Measurements from ENCODE around the gene ASIC4. TPM values are rescaled to one million over a fixed set of nuclear protein-coding genes. Genes with fewer than 3 reads are reported as not detected.

Gene ASIC4
- total RNA-seq = not detected

DNA sequence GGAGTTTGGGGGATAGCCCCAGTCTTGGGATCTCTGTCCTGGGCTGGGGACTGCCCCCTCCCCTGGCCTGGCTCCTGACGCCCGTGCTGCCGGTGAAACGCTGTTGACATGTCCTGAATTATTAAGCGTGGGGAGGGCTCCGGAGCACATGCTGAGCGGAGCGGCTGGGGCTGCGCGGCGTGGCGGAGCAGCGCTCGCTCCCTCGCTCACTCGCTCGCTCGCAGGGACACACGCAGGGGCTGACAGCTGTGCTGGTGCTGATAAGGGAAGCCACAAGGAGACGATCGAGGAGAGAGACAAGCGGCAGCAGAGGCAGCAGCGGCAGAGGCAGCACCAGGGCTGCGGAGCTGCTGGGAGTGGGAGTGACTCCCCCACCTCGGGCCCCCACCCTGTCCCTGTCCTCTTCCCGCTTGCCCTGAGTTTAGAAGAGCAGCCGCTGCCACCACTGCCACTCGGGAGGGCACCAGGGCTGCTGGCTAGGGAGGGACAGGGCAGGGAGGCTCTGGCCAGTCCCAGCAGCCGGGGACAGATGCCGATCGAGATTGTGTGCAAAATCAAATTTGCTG, at the start of gene ASIC4:
Gene ASIC4, plus strand, starts transcription at position 287 of the 566 bp plus-strand sequence. Its CDS starts 243 bp downstream, at position 530.
- no peak within 1 kb of the TSS for H3K4me3 ChIP-seq
- TF ChIP-seq POLR2A (IDR thresholded peaks at IDR 0.05; ENCODE audit: low read depth) (no peak), EP300 (IDR thresholded peaks at IDR 0.05) (no peak), POLR2AphosphoS5 (IDR thresholded peaks at IDR 0.05) (no peak)
- TF ChIP-seq, protein P1, sequence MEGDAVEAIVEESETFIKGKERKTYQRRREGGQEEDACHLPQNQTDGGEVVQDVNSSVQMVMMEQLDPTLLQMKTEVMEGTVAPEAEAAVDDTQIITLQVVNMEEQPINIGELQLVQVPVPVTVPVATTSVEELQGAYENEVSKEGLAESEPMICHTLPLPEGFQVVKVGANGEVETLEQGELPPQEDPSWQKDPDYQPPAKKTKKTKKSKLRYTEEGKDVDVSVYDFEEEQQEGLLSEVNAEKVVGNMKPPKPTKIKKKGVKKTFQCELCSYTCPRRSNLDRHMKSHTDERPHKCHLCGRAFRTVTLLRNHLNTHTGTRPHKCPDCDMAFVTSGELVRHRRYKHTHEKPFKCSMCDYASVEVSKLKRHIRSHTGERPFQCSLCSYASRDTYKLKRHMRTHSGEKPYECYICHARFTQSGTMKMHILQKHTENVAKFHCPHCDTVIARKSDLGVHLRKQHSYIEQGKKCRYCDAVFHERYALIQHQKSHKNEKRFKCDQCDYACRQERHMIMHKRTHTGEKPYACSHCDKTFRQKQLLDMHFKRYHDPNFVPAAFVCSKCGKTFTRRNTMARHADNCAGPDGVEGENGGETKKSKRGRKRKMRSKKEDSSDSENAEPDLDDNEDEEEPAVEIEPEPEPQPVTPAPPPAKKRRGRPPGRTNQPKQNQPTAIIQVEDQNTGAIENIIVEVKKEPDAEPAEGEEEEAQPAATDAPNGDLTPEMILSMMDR (IDR thresholded peaks at IDR 0.05) = no peak
- DNase-seq (ENCODE audit: extremely low spot score) = no peak
- no peaks in the 10 kb centered on the region for H3K9me3 ChIP-seq
- H3K4me1 ChIP-seq = peaks cover 15 to 27% (median 26%) of the 10 kb centered on the region in 4 donors
- no peak within 1 kb of the TSS for H3K27ac ChIP-seq (replicated peaks in 1 of 4)
- intact Hi-C loops (cut with DNase I) = no loop called here
- 18% methylated on average over 20 of the region's 31 CpGs for WGBS
- H3K27me3 ChIP-seq = peaks cover 0 to 67% (median 3%) of the 10 kb centered on the region in 4 donors
- no peaks in the 10 kb centered on the region for H3K36me3 ChIP-seq

- H3K27me3 ChIP-seq = peaks cover 0 to under 1% (median 0%) of the 10 kb centered on the region in 4 donors
- DNase-seq (ENCODE audit: extremely low spot score) = no peak
- H3K9me3 ChIP-seq = no peaks in the 10 kb centered on the region
- H3K36me3 ChIP-seq = peaks cover 20 to 64% (median 40%) of the 10 kb centered on the region in 4 donors
- H3K27ac ChIP-seq (replicated peaks in 1 of 4) = peak overlapping the region; percentile 94 to 99 (median 96)
- H3K4me1 ChIP-seq = peaks cover 42 to 100% (median 99%) of the 10 kb centered on the region in 4 donors
- TF ChIP-seq EP300 (IDR thresholded peaks at IDR 0.05) = no peak
- 80% methylated on average over 30 of the region's 47 CpGs for WGBS
- no peak overlapping the region for H3K4me3 ChIP-seq
- intact Hi-C loops (cut with DNase I) = no loop called here
Measured at GRCh38 chr2:219465659-219466561, 48.4 kb upstream of the ASIC4 start.

DNA sequence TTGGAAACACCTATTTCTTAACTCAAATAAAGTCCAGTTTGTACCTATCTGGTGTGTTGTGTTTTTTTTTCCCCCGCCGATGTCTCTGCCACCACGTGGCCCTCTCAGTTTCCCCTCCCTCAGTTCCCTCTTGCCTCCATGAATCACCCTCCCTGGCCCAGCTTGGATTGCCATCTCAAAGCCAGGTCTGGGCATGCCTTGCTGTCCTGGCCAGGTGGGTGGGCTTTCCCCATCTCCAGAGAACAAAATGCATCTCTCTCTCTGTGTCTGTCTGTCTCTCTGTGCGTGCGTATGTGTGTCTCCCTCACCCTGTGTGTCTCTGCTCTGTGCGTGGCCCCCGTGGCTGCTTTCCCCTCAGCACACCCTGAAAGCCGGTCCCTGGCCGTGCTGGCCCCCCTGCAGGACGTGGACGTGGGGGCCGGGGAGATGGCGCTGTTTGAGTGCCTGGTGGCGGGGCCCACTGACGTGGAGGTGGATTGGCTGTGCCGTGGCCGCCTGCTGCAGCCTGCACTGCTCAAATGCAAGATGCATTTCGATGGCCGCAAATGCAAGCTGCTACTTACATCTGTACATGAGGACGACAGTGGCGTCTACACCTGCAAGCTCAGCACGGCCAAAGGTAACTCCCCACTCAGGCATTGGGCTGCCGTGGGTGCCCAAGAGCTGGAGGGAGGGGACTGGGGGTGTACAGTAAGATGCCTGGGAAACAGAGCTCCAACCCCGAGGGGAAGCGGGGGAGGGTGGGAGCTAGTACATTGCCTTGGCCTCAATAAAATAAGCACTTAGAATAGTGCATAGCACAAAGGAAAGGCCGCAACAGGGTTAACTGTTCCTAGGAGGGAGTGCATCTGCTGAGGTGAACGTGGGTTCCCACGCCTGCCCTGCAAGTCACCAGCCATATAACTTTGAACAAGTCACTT, 47.2 kb upstream of the ASIC4 start:
- Histone ChIP-seq H3K4me1 (peaks cover 42 to 97% (median 92%) of the 10 kb centered on the region in 4 donors), H3K9me3 (no peaks in the 10 kb centered on the region), H3K27me3 (no peaks in the 10 kb centered on the region), H3K36me3 (peaks cover 17 to 71% (median 44%) of the 10 kb centered on the region in 4 donors), H3K27ac (replicated peaks in 1 of 4) (peak overlapping the region; percentile 94 to 99 (median 96)), H3K4me3 (no peak overlapping the region)
- intact Hi-C loops (cut with DNase I) = no loop called here
- TF ChIP-seq, protein P1 (IDR thresholded peaks at IDR 0.05) = no peak
- 55% methylated on average over 23 of the region's 28 CpGs for WGBS
- DNase-seq (ENCODE audit: extremely low spot score) = no peak

DNA sequence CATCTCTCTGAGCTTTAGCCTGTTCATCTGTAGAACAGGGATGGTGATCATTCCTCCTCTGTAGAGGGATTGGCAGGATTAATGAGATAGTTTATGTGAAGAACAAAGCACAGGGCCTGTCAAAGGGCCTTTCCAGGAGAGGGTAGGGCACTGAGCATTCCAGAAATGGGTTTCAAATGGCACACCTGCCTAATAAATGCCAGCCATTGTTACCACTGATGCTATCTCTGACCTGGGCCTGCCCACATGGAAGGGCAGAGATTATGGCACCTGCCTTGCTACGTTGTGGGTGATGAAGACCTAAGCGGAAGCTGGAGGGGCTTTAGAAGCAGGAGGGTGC, 46.6 kb upstream of the ASIC4 start:
- no peaks in the 10 kb centered on the region for H3K27me3 ChIP-seq
- WGBS = 60% methylated on average over 2 of the region's 2 CpGs
- H3K27ac ChIP-seq (replicated peaks in 1 of 4) = peak overlapping the region; percentile 94 to 99 (median 96)
- H3K36me3 ChIP-seq = peaks cover 14 to 70% (median 44%) of the 10 kb centered on the region in 4 donors
- H3K9me3 ChIP-seq = no peaks in the 10 kb centered on the region
- H3K4me3 ChIP-seq = no peak overlapping the region
- DNase-seq (ENCODE audit: extremely low spot score) = no peak
- intact Hi-C loops (cut with DNase I) = no loop called here
- TF ChIP-seq EP300 (IDR thresholded peaks at IDR 0.05) (no peak), POLR2AphosphoS5 (IDR thresholded peaks at IDR 0.05) (peak in 1 of 2 donors; percentile 38)
- peaks cover 42 to 95% (median 89%) of the 10 kb centered on the region in 4 donors for H3K4me1 ChIP-seq

- DNase-seq (ENCODE audit: extremely low spot score) = no peak
- Histone ChIP-seq H3K4me1 (peaks cover 42 to 93% (median 83%) of the 10 kb centered on the region in 4 donors), H3K9me3 (no peaks in the 10 kb centered on the region), H3K4me3 (no peak overlapping the region), H3K36me3 (peaks cover 16 to 71% (median 49%) of the 10 kb centered on the region in 4 donors), H3K27me3 (no peaks in the 10 kb centered on the region), H3K27ac (replicated peaks in 1 of 4) (peak overlapping the region; percentile 94 to 99 (median 96))
- TF ChIP-seq POLR2A (IDR thresholded peaks at IDR 0.05; ENCODE audit: low read depth) (no peak), EP300 (IDR thresholded peaks at IDR 0.05) (no peak), POLR2AphosphoS5 (IDR thresholded peaks at IDR 0.05) (no peak)
- TF ChIP-seq, protein P1 (IDR thresholded peaks at IDR 0.05) = no peak
- intact Hi-C loops (cut with DNase I) = no loop called here
- WGBS = 67% methylated on average over 3 of the region's 23 CpGs
Measured at GRCh38 chr2:219468410-219469185, 45.7 kb upstream of the ASIC4 start.

All from esophagus muscularis mucosa (tissue), 4 donors.